GM23338 (cell line): Measurements from ENCODE around the gene INTU.

Experiments used
- EZH2 ChIP-seq: fragments of 200-600 bp; sonication (generic); IDR thresholded peaks from one replicate; pipeline ENCODE4 v1.8.0; 2017; ENCODE audit warnings: antibody characterized with exemption, mild to moderate bottlenecking, low read depth; ENCODE audit not compliant: unreplicated experiment
- EZH2phosphoT487 ChIP-seq: fragments of 200-600 bp; sonication (generic); IDR thresholded peaks from one replicate; pipeline ENCODE4 v1.8.1; 2018; ENCODE audit warnings: antibody characterized with exemption; ENCODE audit not compliant: unreplicated experiment
- JUNB ChIP-seq: IDR thresholded peaks from one replicate; pipeline ENCODE4 v1.6.1; 2016; ENCODE audit warnings: antibody characterized with exemption; ENCODE audit not compliant: unreplicated experiment
- NANOG ChIP-seq: IDR thresholded peaks from 2 replicates; pipeline ENCODE4 v1.6.1; 2016; ENCODE audit warnings: antibody characterized with exemption, borderline replicate concordance
- POLR2AphosphoS5 ChIP-seq: IDR thresholded peaks from 2 replicates; pipeline ENCODE4 v1.6.1; 2016; ENCODE audit warnings: antibody characterized with exemption, low read depth
- STAT1 ChIP-seq: IDR thresholded peaks from one replicate; pipeline ENCODE4 v1.6.1; 2016; ENCODE audit warnings: antibody characterized with exemption; ENCODE audit not compliant: unreplicated experiment
- TF ChIP-seq, protein P1 (sequence below), 2 experiments: fragments of 200-600 bp in 1 of 2; sonication (generic) in 1 of 2; conservative IDR thresholded peaks; 2 replicates each; pipeline versions ENCODE4 v1.5.1 to v1.6.1; 2016 to 2017; ENCODE audit warnings: antibody characterized with exemption in 2 of 2, low read depth in 2 of 2, mild to moderate bottlenecking in 2 of 2, moderate library complexity in 1 of 2

DNA sequence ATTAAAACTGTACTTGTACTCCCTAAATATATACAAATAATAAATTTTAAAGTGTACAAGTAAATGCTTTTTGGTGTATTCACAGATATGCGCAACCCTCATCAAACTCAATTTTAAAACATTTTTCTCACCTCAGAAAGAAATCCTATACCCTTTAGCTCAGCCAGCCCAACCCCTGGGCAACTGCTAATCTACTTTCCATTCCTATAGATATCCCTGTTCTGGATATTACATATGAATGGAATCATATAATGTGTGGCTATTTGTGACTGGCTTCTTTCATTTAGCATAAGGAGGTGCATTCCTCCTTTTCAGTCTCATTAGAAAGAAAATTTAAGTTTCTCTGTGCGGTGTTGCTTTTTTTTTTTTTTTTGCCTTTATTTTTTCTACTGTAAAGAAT, 39.4 kb downstream of the INTU start:
- TF ChIP-seq, protein P1, sequence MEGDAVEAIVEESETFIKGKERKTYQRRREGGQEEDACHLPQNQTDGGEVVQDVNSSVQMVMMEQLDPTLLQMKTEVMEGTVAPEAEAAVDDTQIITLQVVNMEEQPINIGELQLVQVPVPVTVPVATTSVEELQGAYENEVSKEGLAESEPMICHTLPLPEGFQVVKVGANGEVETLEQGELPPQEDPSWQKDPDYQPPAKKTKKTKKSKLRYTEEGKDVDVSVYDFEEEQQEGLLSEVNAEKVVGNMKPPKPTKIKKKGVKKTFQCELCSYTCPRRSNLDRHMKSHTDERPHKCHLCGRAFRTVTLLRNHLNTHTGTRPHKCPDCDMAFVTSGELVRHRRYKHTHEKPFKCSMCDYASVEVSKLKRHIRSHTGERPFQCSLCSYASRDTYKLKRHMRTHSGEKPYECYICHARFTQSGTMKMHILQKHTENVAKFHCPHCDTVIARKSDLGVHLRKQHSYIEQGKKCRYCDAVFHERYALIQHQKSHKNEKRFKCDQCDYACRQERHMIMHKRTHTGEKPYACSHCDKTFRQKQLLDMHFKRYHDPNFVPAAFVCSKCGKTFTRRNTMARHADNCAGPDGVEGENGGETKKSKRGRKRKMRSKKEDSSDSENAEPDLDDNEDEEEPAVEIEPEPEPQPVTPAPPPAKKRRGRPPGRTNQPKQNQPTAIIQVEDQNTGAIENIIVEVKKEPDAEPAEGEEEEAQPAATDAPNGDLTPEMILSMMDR (conservative IDR thresholded peaks at IDR 0.05; ENCODE audit: low read depth in 2 of 2), result no peak
- no peak for TF ChIP-seq EZH2
- no peak for TF ChIP-seq STAT1
- TF ChIP-seq POLR2AphosphoS5, result no peak
- no peak for TF ChIP-seq JUNB
- TF ChIP-seq EZH2phosphoT487, result no peak
- no peak for TF ChIP-seq NANOG
